Thoracic aorta (tissue), 2 donors: ENCODE measurements around the gene AQP10. TPM values are rescaled to one million over a fixed set of nuclear protein-coding genes. Genes with fewer than 3 reads are reported as not detected.

Source experiments
- ATAC-seq: fragments of 150-250 bp; one replicate; pipeline ENCODE4 v1.8.0; 2017; ENCODE audit warnings: low read depth; ENCODE audit not compliant: insufficient number of reproducible peaks, low FRiP score
- DNase-seq: peaks from one replicate; pipeline ENCODE4 v3.0.0-alpha.2; 2020; ENCODE audit warnings: low spot score
- H3K27ac ChIP-seq, 2 donors: fragments of 200-600 bp; sonication (generic); 1 replicate in 1 of 2; 2 replicates in 1 of 2; pipeline ENCODE4 v1.5.1; 2016; ENCODE audit warnings: mild to moderate bottlenecking in 2 of 2, moderate library complexity in 2 of 2
- H3K27me3 ChIP-seq: fragments of 200-600 bp; sonication (generic); replicated peaks from 2 replicates; pipeline ENCODE4 v1.6.0; 2016; ENCODE audit warnings: mild to moderate bottlenecking; ENCODE audit not compliant: insufficient read depth
- H3K36me3 ChIP-seq: fragments of 200-600 bp; sonication (generic); one replicate; pipeline ENCODE4 v1.5.1; 2016
- H3K4me1 ChIP-seq, 2 donors: fragments of 200-600 bp; sonication (generic); 1 replicate in 1 of 2; 2 replicates in 1 of 2; pipeline versions ENCODE4 v1.5.1 to v1.6.0; 2016; ENCODE audit warnings: low read depth in 2 of 2, mild to moderate bottlenecking in 1 of 2; ENCODE audit not compliant: control insufficient read depth in 1 of 2
- H3K4me3 ChIP-seq: fragments of 200-600 bp; sonication (generic); 2 replicates; pipeline ENCODE4 v1.5.1; 2016; ENCODE audit warnings: mild to moderate bottlenecking
- H3K9me3 ChIP-seq: fragments of 200-600 bp; sonication (generic); 2 replicates; pipeline ENCODE4 v1.5.1; 2016
- CTCF ChIP-seq: fragments of 200-600 bp; sonication (generic); IDR thresholded peaks from one replicate; pipeline ENCODE4 v1.5.1; 2019; ENCODE audit warnings: antibody characterized with exemption
- total RNA-seq, 2 donors: library from RNA; depleted of rRNA; stranded (reverse); fragments of >200 nt; gene quantifications; one replicate each; pipeline versions ENCODE4 v1.1.0 to v1.2.3, GENCODE V29; 2016

Gene AQP10
- total RNA-seq, 2 donors from 2014 or later, result not detected

GRCh38 chr1:154325583-154326545 is 5.0 kb downstream of the AQP10 start:
- H3K4me1 ChIP-seq, result peaks cover 24 to 30% of the 10 kb centered on the region in 2 donors
- peak; percentile 76 for TF ChIP-seq CTCF

GRCh38 chr1:154326546-154327465 is 5.9 kb downstream of the AQP10 start:
- Histone ChIP-seq H3K4me1 (peaks cover 24 to 30% of the 10 kb centered on the region in 2 donors), H3K27me3 (no peaks in the 10 kb centered on the region), H3K36me3 (peaks cover 19% of the 10 kb centered on the region), H3K9me3 (no peaks in the 10 kb centered on the region), H3K27ac (peak overlapping the region; percentile 99 to 100), H3K4me3 (peak overlapping the region; percentile 93)
- peak; percentile 31 for TF ChIP-seq CTCF
- ATAC-seq, result peak; percentile 33
- DNase-seq, result peak; percentile 88

More at GRCh38 chr1:154325583-154326545, 5.0 kb downstream of the AQP10 start:
- peaks cover 10% of the 10 kb centered on the region for H3K36me3 ChIP-seq
- peak; percentile 68 for DNase-seq
- H3K4me3 ChIP-seq, result peak overlapping the region; percentile 93
- no peaks in the 10 kb centered on the region for H3K9me3 ChIP-seq
- H3K27ac ChIP-seq, result peak overlapping the region; percentile 99 to 100
- no peaks in the 10 kb centered on the region for H3K27me3 ChIP-seq
- ATAC-seq, result peak; percentile 34

- peak overlapping the region; percentile 93 for H3K4me3 ChIP-seq
- H3K27ac ChIP-seq, result peak overlapping the region; percentile 99 to 100
- peaks cover 24 to 30% of the 10 kb centered on the region in 2 donors for H3K4me1 ChIP-seq
- no peaks in the 10 kb centered on the region for H3K9me3 ChIP-seq
- DNase-seq (no peak), ATAC-seq (no peak)
- no peaks in the 10 kb centered on the region for H3K27me3 ChIP-seq
- TF ChIP-seq CTCF, result no peak
- H3K36me3 ChIP-seq, result peaks cover 28% of the 10 kb centered on the region
Observed at GRCh38 chr1:154327466-154328317, 6.8 kb downstream of the AQP10 start.

GRCh38 chr1:154328318-154329151 is 7.6 kb downstream of the AQP10 start:
- peaks cover 32% of the 10 kb centered on the region for H3K36me3 ChIP-seq
- peaks cover 24 to 30% of the 10 kb centered on the region in 2 donors for H3K4me1 ChIP-seq
- H3K9me3 ChIP-seq, result no peaks in the 10 kb centered on the region
- peak; percentile 53 for DNase-seq
- H3K4me3 ChIP-seq, result peak overlapping the region; percentile 93
- ATAC-seq, result peak; percentile 12
- TF ChIP-seq CTCF, result no peak
- H3K27ac ChIP-seq, result peak overlapping the region; percentile 99 to 100
- no peaks in the 10 kb centered on the region for H3K27me3 ChIP-seq
